Panc1 (cell line): ENCODE measurements around the gene SLC38A1.

Experiments
- REST ChIP-seq, 2 experiments: IDR thresholded peaks; 2 replicates each; pipeline ENCODE4 v1.6.1; 2011 to 2012; ENCODE audit warnings: low read depth in 2 of 2, control low read depth in 1 of 2, low read length in 1 of 2, mild to moderate bottlenecking in 1 of 2, moderate library complexity in 1 of 2; ENCODE audit not compliant: insufficient read depth in 1 of 2
- SIN3A ChIP-seq: IDR thresholded peaks from 2 replicates; pipeline ENCODE4 v1.6.1; 2012; ENCODE audit warnings: low read depth, mild to moderate bottlenecking, low read length, moderate library complexity, borderline replicate concordance; ENCODE audit not compliant: insufficient read depth
- TCF7L2 ChIP-seq: IDR thresholded peaks from 2 replicates; pipeline ENCODE4 v1.6.1; 2011; ENCODE audit warnings: mild to moderate bottlenecking, low read depth, low read length, inconsistent platforms
- TF ChIP-seq, protein P1 (sequence below): fragments of 450-650 bp; IDR thresholded peaks from 2 replicates; pipeline ENCODE4 v1.5.1; 2017; ENCODE audit warnings: mild to moderate bottlenecking

- TF ChIP-seq, protein P1, sequence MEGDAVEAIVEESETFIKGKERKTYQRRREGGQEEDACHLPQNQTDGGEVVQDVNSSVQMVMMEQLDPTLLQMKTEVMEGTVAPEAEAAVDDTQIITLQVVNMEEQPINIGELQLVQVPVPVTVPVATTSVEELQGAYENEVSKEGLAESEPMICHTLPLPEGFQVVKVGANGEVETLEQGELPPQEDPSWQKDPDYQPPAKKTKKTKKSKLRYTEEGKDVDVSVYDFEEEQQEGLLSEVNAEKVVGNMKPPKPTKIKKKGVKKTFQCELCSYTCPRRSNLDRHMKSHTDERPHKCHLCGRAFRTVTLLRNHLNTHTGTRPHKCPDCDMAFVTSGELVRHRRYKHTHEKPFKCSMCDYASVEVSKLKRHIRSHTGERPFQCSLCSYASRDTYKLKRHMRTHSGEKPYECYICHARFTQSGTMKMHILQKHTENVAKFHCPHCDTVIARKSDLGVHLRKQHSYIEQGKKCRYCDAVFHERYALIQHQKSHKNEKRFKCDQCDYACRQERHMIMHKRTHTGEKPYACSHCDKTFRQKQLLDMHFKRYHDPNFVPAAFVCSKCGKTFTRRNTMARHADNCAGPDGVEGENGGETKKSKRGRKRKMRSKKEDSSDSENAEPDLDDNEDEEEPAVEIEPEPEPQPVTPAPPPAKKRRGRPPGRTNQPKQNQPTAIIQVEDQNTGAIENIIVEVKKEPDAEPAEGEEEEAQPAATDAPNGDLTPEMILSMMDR = no peak
- TF ChIP-seq SIN3A (no peak), REST (IDR thresholded peaks at IDR 0.05; ENCODE audit: insufficient read depth in 1 of 2, low read depth in 2 of 2, low read length in 1 of 2) (no peak), TCF7L2 (no peak)
Observed at GRCh38 chr12:46160101-46160980, 108.5 kb downstream of the SLC38A1 start.
